MM.1S (cell line): Measurements from ENCODE around the gene OR10A2.

Source experiments
- DNase-seq: peaks from one replicate; pipeline ENCODE4 v3.0.0-alpha.2; 2015
- H2AFZ ChIP-seq: fragments of 300-600 bp; sonication (generic); 2 replicates; pipeline ENCODE4 v1.6.0; 2016; ENCODE audit warnings: antibody characterized with exemption, low read length
- H3F3A ChIP-seq: fragments of 300-600 bp; sonication (generic); 2 replicates; pipeline ENCODE4 v1.6.1; 2016; ENCODE audit warnings: mild to moderate bottlenecking, antibody characterized with exemption, low read length, moderate library complexity, mixed read lengths; ENCODE audit not compliant: insufficient read depth
- H3K27ac ChIP-seq: fragments of 300-600 bp; sonication (generic); 2 replicates; pipeline ENCODE4 v1.5.1; 2016; ENCODE audit warnings: mild to moderate bottlenecking, low read length
- H3K27me3 ChIP-seq: fragments of 300-600 bp; sonication (generic); replicated peaks from 2 replicates; pipeline ENCODE4 v1.6.0; 2016; ENCODE audit warnings: low read length; ENCODE audit not compliant: insufficient read depth
- H3K36me3 ChIP-seq: fragments of 300-600 bp; sonication (generic); replicated peaks from 2 replicates; pipeline ENCODE4 v1.6.1; 2016; ENCODE audit warnings: mild to moderate bottlenecking, low read length, mixed read lengths; ENCODE audit not compliant: insufficient read depth
- H3K4me1 ChIP-seq: fragments of 300-600 bp; sonication (generic); 2 replicates; pipeline ENCODE4 v1.6.1; 2016; ENCODE audit warnings: low read length, mixed read lengths
- H3K4me2 ChIP-seq: fragments of 300-600 bp; sonication (generic); 2 replicates; pipeline ENCODE4 v1.6.0; 2016; ENCODE audit warnings: low read depth, low read length
- H3K4me3 ChIP-seq: fragments of 300-600 bp; sonication (generic); 2 replicates; pipeline ENCODE4 v1.5.1; 2016; ENCODE audit warnings: low read length, mixed read lengths
- H3K79me2 ChIP-seq: fragments of 300-600 bp; sonication (generic); 2 replicates; pipeline ENCODE4 v1.6.1; 2016; ENCODE audit warnings: mixed run types, low read length, mixed read lengths
- H3K9ac ChIP-seq: fragments of 300-600 bp; sonication (generic); 2 replicates; pipeline ENCODE4 v1.6.1; 2016; ENCODE audit warnings: low read length, mixed read lengths
- H3K9me2 ChIP-seq: fragments of 300-600 bp; sonication (generic); replicated peaks from 2 replicates; pipeline ENCODE4 v1.6.1; 2016; ENCODE audit warnings: mild to moderate bottlenecking, low read length, mixed read lengths; ENCODE audit not compliant: insufficient read depth
- H3K9me3 ChIP-seq: fragments of 300-600 bp; sonication (generic); replicated peaks from 2 replicates; pipeline ENCODE4 v1.6.1; 2016; ENCODE audit warnings: mild to moderate bottlenecking, low read length, mixed read lengths; ENCODE audit not compliant: insufficient read depth
- H4K20me1 ChIP-seq: fragments of 300-600 bp; sonication (generic); 2 replicates; pipeline ENCODE4 v1.6.1; 2016; ENCODE audit warnings: mild to moderate bottlenecking, low read length, moderate library complexity, mixed read lengths; ENCODE audit not compliant: insufficient read depth
- CTCF ChIP-seq: fragments of 300-600 bp; sonication (generic); IDR thresholded peaks from 2 replicates; pipeline ENCODE4 v1.5.1; 2016; ENCODE audit warnings: antibody characterized with exemption, low read length, mixed read lengths
- EZH2 ChIP-seq: fragments of 300-600 bp; sonication (generic); optimal IDR thresholded peaks from 2 replicates; pipeline ENCODE3; 2017; ENCODE audit warnings: low read depth, mild to moderate bottlenecking, antibody characterized with exemption, low read length, mixed read lengths
- EZH2phosphoT487 ChIP-seq: fragments of 300-600 bp; sonication (generic); IDR thresholded peaks from 2 replicates; pipeline ENCODE4 v1.6.1; 2018; ENCODE audit warnings: antibody characterized with exemption, low read length

Gene OR10A2, protein sequence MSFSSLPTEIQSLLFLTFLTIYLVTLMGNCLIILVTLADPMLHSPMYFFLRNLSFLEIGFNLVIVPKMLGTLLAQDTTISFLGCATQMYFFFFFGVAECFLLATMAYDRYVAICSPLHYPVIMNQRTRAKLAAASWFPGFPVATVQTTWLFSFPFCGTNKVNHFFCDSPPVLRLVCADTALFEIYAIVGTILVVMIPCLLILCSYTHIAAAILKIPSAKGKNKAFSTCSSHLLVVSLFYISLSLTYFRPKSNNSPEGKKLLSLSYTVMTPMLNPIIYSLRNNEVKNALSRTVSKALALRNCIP

DNA sequence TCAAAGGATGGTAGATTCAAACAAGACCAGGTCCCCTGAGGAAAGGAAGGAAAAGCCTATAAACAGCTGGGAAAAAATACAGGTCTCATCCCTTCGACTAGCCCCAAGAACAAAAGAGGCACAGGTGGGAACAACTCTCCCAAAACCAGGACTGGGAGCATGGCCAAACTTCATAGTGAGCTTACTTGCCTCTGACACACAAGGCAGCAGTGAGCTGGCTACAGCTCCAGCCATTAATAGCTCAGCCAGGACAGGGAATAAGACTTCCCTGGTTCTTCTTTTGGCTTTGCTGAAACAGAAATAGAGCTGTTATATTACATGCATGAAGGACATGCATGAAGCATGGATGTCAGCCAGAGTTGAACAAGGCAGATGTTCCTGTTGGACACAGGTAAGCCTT is at the start of gene OR10A2:
TSS of gene OR10A2 (plus strand) at position 97 of the 400 bp plus-strand sequence. CDS start 6,698 bp downstream, outside the sequence.
- Histone ChIP-seq H3K36me3 (no peaks in the 10 kb centered on the region), H4K20me1 (no peaks in the 10 kb centered on the region), H3K4me2 (no peak within 1 kb of the TSS), H3K9me2 (no peaks in the 10 kb centered on the region), H3K27ac (no peak within 1 kb of the TSS), H3F3A (no peaks in the 10 kb centered on the region), H3K79me2 (no peaks in the 10 kb centered on the region), H3K4me3 (no peak within 1 kb of the TSS), H3K27me3 (no peaks in the 10 kb centered on the region), H3K4me1 (no peaks in the 10 kb centered on the region), H2AFZ (no peak within 1 kb of the TSS), H3K9me3 (no peaks in the 10 kb centered on the region), H3K9ac (no peak within 1 kb of the TSS)
- DNase-seq = no peak
- TF ChIP-seq CTCF (no peak), EZH2phosphoT487 (no peak), EZH2 (no peak)

- no peaks in the 10 kb centered on the region for H3F3A ChIP-seq
- H3K4me1 ChIP-seq = 0 out of 2 replicates have a peak, but pooled peaks cover 3% of the 10 kb centered on the region
- H3K27ac ChIP-seq = no peak overlapping the region
- H3K9me2 ChIP-seq = no peaks in the 10 kb centered on the region
- no peak overlapping the region for H3K9ac ChIP-seq
- H3K79me2 ChIP-seq = no peaks in the 10 kb centered on the region
- no peak overlapping the region for H2AFZ ChIP-seq
- no peaks in the 10 kb centered on the region for H3K9me3 ChIP-seq
- DNase-seq = no peak
- H4K20me1 ChIP-seq = no peaks in the 10 kb centered on the region
- no peak overlapping the region for H3K4me2 ChIP-seq
- H3K36me3 ChIP-seq = no peaks in the 10 kb centered on the region
- TF ChIP-seq CTCF = no peak
- TF ChIP-seq EZH2phosphoT487 = no peak
- no peak for TF ChIP-seq EZH2
- H3K27me3 ChIP-seq = no peaks in the 10 kb centered on the region
- no peak overlapping the region for H3K4me3 ChIP-seq
These were observed 49.2 kb upstream of the OR10A2 start for GRCh38 chr11:6813656-6814055.

GRCh38 chr11:6817694-6818093 is 45.2 kb upstream of the OR10A2 start:
- no peaks in the 10 kb centered on the region for H4K20me1 ChIP-seq

More at GRCh38 chr11:6817694-6818093, 45.2 kb upstream of the OR10A2 start:
- Histone ChIP-seq H3K36me3 (no peaks in the 10 kb centered on the region), H3K9me2 (no peaks in the 10 kb centered on the region), H3K27ac (no peak overlapping the region), H3K79me2 (no peaks in the 10 kb centered on the region), H2AFZ (no peak overlapping the region), H3F3A (no peaks in the 10 kb centered on the region), H3K9ac (no peak overlapping the region), H3K4me2 (no peak overlapping the region), H3K9me3 (no peaks in the 10 kb centered on the region), H3K4me1 (0 out of 2 replicates have a peak, but pooled peaks cover 3% of the 10 kb centered on the region), H3K27me3 (no peaks in the 10 kb centered on the region), H3K4me3 (no peak overlapping the region)
- TF ChIP-seq EZH2phosphoT487 (no peak), EZH2 (no peak), CTCF (no peak)
- no peak for DNase-seq
